Panc1 (cell line): Measurements from ENCODE around the gene WASHC3. TPM values are rescaled to one million over a fixed set of nuclear protein-coding genes. Genes with fewer than 3 reads are reported as not detected.

Source experiments
- ATAC-seq: fragments of 200-7000 bp; cut with Tn5 transposase; 2 replicates; pipeline ENCODE4 v1.9.1; 2020; ENCODE audit warnings: mild to moderate bottlenecking, moderate library complexity
- BruUV-seq: library from RNA; stranded (reverse); fragments of 400-500 nt; replicated peaks from 2 replicates; lab custom pipeline; 2021; lab: Mats Ljungman, UMichigan
- CTCF ChIA-PET: fragments of 300-600 bp; sonication (Branson Sonifier 250); formaldehyde crosslinking; loops from one replicate; lab custom pipeline; 2022; ENCODE audit warnings: antibody characterized with exemption; lab: Charles Lee
- POLR2A ChIA-PET: fragments of 300-600 bp; sonication (Branson Sonifier 250); formaldehyde crosslinking; loops from one replicate; lab custom pipeline; 2022; ENCODE audit warnings: antibody characterized with exemption; lab: Charles Lee
- DNase-seq: peaks from one replicate; pipeline ENCODE4 v3.0.0-alpha.2; 2010; ENCODE audit warnings: low read depth, low spot score
- H3K27ac ChIP-seq: 2 replicates; pipeline ENCODE4 v1.5.1; 2011; ENCODE audit warnings: mild to moderate bottlenecking, low read length, inconsistent platforms
- H3K27me3 ChIP-seq: fragments of 200-500 bp; sonication (Bioruptor generic); 2 replicates; pipeline ENCODE4 v1.6.0; 2014; ENCODE audit warnings: low read length, inconsistent platforms; ENCODE audit not compliant: control insufficient read depth, insufficient read depth
- H3K36me3 ChIP-seq: fragments of 200-500 bp; sonication (Bioruptor generic); 2 replicates; pipeline ENCODE4 v1.5.1; 2014; ENCODE audit warnings: inconsistent platforms, mild to moderate bottlenecking, low read length, moderate library complexity; ENCODE audit not compliant: control insufficient read depth, insufficient read depth
- H3K4me1 ChIP-seq: 2 replicates; pipeline ENCODE4 v1.5.1; 2011; ENCODE audit warnings: inconsistent platforms, mild to moderate bottlenecking, low read length, moderate library complexity; ENCODE audit not compliant: control insufficient read depth, insufficient read depth
- H3K4me3 ChIP-seq, 2 experiments: 2 replicates each; pipeline ENCODE4 v1.5.1; 2011 to 2012; ENCODE audit warnings: low read depth in 2 of 2, low read length in 2 of 2, mild to moderate bottlenecking in 2 of 2, inconsistent platforms in 1 of 2, moderate library complexity in 1 of 2
- H3K9me3 ChIP-seq: fragments of 200-500 bp; sonication (Bioruptor generic); 2 replicates; pipeline ENCODE4 v1.5.1; 2014; ENCODE audit warnings: low read depth, mild to moderate bottlenecking, inconsistent platforms, low read length, moderate library complexity; ENCODE audit not compliant: control insufficient read depth, insufficient read depth
- CTCF ChIP-seq: fragments of 450-650 bp; IDR thresholded peaks from 2 replicates; pipeline ENCODE4 v1.5.1; 2017; ENCODE audit warnings: mild to moderate bottlenecking
- POLR2AphosphoS5 ChIP-seq: IDR thresholded peaks from 2 replicates; pipeline ENCODE4 v1.6.1; 2012; ENCODE audit warnings: mild to moderate bottlenecking, low read depth, low read length, moderate library complexity
- REST ChIP-seq, 2 experiments: IDR thresholded peaks; 2 replicates each; pipeline ENCODE4 v1.6.1; 2011 to 2012; ENCODE audit warnings: low read depth in 2 of 2, control low read depth in 1 of 2, low read length in 1 of 2, mild to moderate bottlenecking in 1 of 2, moderate library complexity in 1 of 2; ENCODE audit not compliant: insufficient read depth in 1 of 2
- SIN3A ChIP-seq: IDR thresholded peaks from 2 replicates; pipeline ENCODE4 v1.6.1; 2012; ENCODE audit warnings: low read depth, mild to moderate bottlenecking, low read length, moderate library complexity, borderline replicate concordance; ENCODE audit not compliant: insufficient read depth
- TCF7L2 ChIP-seq: IDR thresholded peaks from 2 replicates; pipeline ENCODE4 v1.6.1; 2011; ENCODE audit warnings: mild to moderate bottlenecking, low read depth, low read length, inconsistent platforms
- in situ Hi-C: cut with HindIII; loops from 2 replicates; pipeline ENCODE4 v1.10.0; 2016; ENCODE audit warnings: low sequenced_read_pairs, low pct_unique_long_range_greater_than_20kb
- intact Hi-C: fragments of 100-400 bp; cut with micrococcal nuclease; formaldehyde crosslinking; loops from one replicate; pipeline ENCODE4 v1.10.0; 2022; ENCODE audit not compliant: unreplicated experiment
- total RNA-seq: library from RNA; stranded (reverse); gene quantifications from one replicate; pipeline ENCODE4 v1.2.1, GENCODE V29; 2021; ENCODE audit not compliant: unreplicated experiment

Gene WASHC3
- total RNA-seq, 1 experiment from 2014 or later = 21.5 TPM

GRCh38 chr12:101981868-101982267 is 79.9 kb downstream of the WASHC3 start:
- TF ChIP-seq SIN3A (no peak), CTCF (no peak), REST (IDR thresholded peaks at IDR 0.05; ENCODE audit: insufficient read depth in 1 of 2, low read depth in 2 of 2, low read length in 1 of 2) (no peak), POLR2AphosphoS5 (no peak), TCF7L2 (no peak)
- in situ Hi-C loops (no loop called here), intact Hi-C loops (no loop called here)
- ChIA-PET POLR2A (interaction anchor here (0.7 kb wide), 1 partner anchor 77 kb away, joined by 3 read pairs; no protein-coding TSS in a partner anchor), CTCF (no interaction called here)
- no peaks in the 10 kb centered on the region; the same call in 1 of the 2 replicates for H3K27me3 ChIP-seq
- no peak overlapping the region for H3K27ac ChIP-seq
- no peaks in the 10 kb centered on the region for H3K36me3 ChIP-seq
- no peaks in the 10 kb centered on the region for H3K9me3 ChIP-seq
- no peak overlapping the region for H3K4me3 ChIP-seq
- H3K4me1 ChIP-seq = no peaks in the 10 kb centered on the region
- ATAC-seq = no peak
- no TSS peak for BruUV-seq
- DNase-seq = no peak

GRCh38 chr12:101968770-101969169 is 93.0 kb downstream of the WASHC3 start:
- Histone ChIP-seq H3K36me3 (no peaks in the 10 kb centered on the region), H3K27ac (no peak overlapping the region), H3K9me3 (no peaks in the 10 kb centered on the region), H3K4me3 (no peak overlapping the region), H3K27me3 (no peaks in the 10 kb centered on the region), H3K4me1 (no peaks in the 10 kb centered on the region)
- in situ Hi-C loops (no loop called here), intact Hi-C loops (no loop called here)
- ATAC-seq (no peak), DNase-seq (no peak)
- no TSS peak for BruUV-seq
- ChIA-PET POLR2A (no interaction called here), CTCF (no interaction called here)
- TF ChIP-seq SIN3A = no peak
- no peak for TF ChIP-seq POLR2AphosphoS5
- no peak for TF ChIP-seq TCF7L2
- no peak for TF ChIP-seq CTCF
- no peak for TF ChIP-seq REST (IDR thresholded peaks at IDR 0.05; ENCODE audit: insufficient read depth in 1 of 2, low read depth in 2 of 2, low read length in 1 of 2)
